SH-SY5Y (cell line): Measurements from ENCODE around the gene HOXA10.

Experiments
- GATA2 ChIP-seq: IDR thresholded peaks from 2 replicates; pipeline ENCODE4 v1.6.1; 2011; ENCODE audit warnings: mild to moderate bottlenecking, low read depth, low read length
- GATA3 ChIP-seq: IDR thresholded peaks from 2 replicates; pipeline ENCODE4 v1.6.1; 2011; ENCODE audit warnings: low read depth, mild to moderate bottlenecking, low read length, moderate library complexity

- TF ChIP-seq GATA3 (no peak), GATA2 (no peak)
Observed at GRCh38 chr7:27179030-27179429, 4.9 kb upstream of the HOXA10 start.
